ENCODE results near the gene BIRC3. TPM values are rescaled to one million over a fixed set of nuclear protein-coding genes. Genes with fewer than 3 reads are reported as not detected.

The BIRC3 gene
- total RNA-seq, 1 donor, result 8.2 TPM

- no peak overlapping the region for H3K4me3 ChIP-seq (ENCODE audit: low read depth, low read length)
- TF ChIP-seq CTCF (IDR thresholded peaks at IDR 0.05; ENCODE audit: insufficient read depth, low read depth, low read length), result no peak
- no peak for DNase-seq (ENCODE audit: low read depth)
These were observed 11.2 kb upstream of the BIRC3 start for GRCh38 chr11:102306048-102306597.

- no peak overlapping the region for H3K4me3 ChIP-seq (ENCODE audit: low read depth, low read length)
- no peak for DNase-seq (ENCODE audit: low read depth)
- TF ChIP-seq CTCF (IDR thresholded peaks at IDR 0.05; ENCODE audit: insufficient read depth, low read depth, low read length), result no peak
These were observed 10.2 kb upstream of the BIRC3 start for GRCh38 chr11:102306817-102307726.

GRCh38 chr11:102307727-102308038 lies 9.6 kb upstream of the BIRC3 start:
- TF ChIP-seq CTCF (IDR thresholded peaks at IDR 0.05; ENCODE audit: insufficient read depth, low read depth, low read length), result no peak
- no peak overlapping the region for H3K4me3 ChIP-seq (ENCODE audit: low read depth, low read length)
- no peak for DNase-seq (ENCODE audit: low read depth)

GRCh38 chr11:102309621-102310541 lies 7.4 kb upstream of the BIRC3 start:
- H3K4me3 ChIP-seq (ENCODE audit: low read depth, low read length), result no peak overlapping the region
- DNase-seq (ENCODE audit: low read depth), result no peak
- TF ChIP-seq CTCF (IDR thresholded peaks at IDR 0.05; ENCODE audit: insufficient read depth, low read depth, low read length), result no peak

- TF ChIP-seq CTCF (IDR thresholded peaks at IDR 0.05; ENCODE audit: insufficient read depth, low read depth, low read length), result no peak
- DNase-seq (ENCODE audit: low read depth), result peak; percentile 79
- peak overlapping the region; percentile 47 for H3K4me3 ChIP-seq (ENCODE audit: low read depth, low read length)
These were observed 4.6 kb upstream of the BIRC3 start for GRCh38 chr11:102312667-102313066.

GRCh38 chr11:102313238-102313940 lies 3.9 kb upstream of the BIRC3 start:
- no peak for TF ChIP-seq CTCF (IDR thresholded peaks at IDR 0.05; ENCODE audit: insufficient read depth, low read depth, low read length)
- DNase-seq (ENCODE audit: low read depth), result peak; percentile 31
- peak overlapping the region; percentile 47 for H3K4me3 ChIP-seq (ENCODE audit: low read depth, low read length)
